GM19240 (cell line): ENCODE data around the gene MAPKAP1.

ENCODE experiments used
- DNase-seq: peaks from one replicate; pipeline ENCODE4 v3.0.0; 2011; ENCODE audit warnings: low spot score; ENCODE audit not compliant: insufficient read length

Gene MAPKAP1

DNA sequence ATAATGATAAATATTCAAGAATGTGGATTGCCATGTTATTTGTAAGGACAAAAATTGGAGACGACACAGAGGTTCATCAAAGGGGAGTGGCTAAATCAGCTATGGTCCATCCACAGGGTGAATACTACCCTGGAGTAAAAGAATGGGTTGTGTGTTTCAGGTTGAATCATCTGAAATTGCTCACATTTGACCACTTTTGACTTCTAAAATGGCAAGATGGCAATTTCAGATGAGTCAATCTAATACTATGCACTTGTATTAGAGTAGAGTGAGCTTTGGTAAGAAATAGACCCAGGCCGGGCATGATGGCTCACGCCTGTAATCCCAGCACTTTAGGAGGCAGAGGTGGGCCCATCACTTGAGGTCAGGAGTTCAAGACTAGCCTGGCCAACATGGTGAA, 313.6 kb downstream of the MAPKAP1 start:
- DNase-seq: no peak

DNA sequence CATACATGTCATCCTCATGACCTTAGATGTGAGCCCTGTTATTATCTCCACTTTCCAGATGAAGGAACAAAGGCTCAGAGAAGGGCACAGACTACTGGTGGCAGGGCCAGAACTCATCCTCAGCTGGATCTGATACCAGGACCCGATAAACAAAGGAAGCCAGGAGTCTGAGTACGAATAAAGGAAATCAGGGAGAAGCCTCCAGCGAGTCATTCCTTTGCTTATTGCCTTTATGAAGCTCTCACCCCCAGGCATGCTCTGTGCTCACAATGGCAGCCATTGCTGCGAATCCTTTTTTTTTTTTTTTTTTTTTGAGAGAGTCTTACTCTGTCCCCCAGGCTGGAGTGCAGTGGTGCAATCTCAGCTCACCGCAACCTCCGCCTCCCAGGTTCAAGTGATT, 315.3 kb downstream of the MAPKAP1 start:
- DNase-seq: no peak

GRCh38 chr9:125388978-125389377, 318.0 kb downstream of the MAPKAP1 start:
- DNase-seq: no peak

- DNase-seq: no peak
Observed at GRCh38 chr9:125387861-125388524, 319.0 kb downstream of the MAPKAP1 start.
